IPS-NIHi7 (cell line): Measurements from ENCODE around the gene SLC6A19.

ENCODE experiments used
- DNase-seq: peaks from one replicate; pipeline ENCODE4 v3.0.0; 2012; ENCODE audit warnings: mixed read lengths; ENCODE audit errors: extremely low spot score

Gene SLC6A19

DNA sequence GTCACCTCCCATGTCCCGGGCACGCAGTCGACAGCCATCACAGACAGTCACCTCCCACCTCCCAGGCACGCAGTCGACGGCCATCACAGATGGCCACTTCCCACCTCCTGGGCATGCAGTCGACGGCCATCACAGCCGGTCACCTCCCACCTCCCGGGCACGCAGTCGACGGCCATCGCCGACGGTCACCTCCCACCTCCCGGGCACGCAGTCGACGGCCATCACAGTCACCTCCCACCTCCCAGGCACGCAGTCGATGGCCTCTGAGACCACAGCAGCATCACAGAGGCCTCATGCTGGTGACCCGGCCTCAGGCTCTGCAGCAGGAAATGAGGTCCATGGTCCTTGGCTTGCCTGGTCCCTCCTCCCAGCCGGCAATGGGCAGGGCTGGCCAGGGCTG lies 5.5 kb upstream of the SLC6A19 start:
- no peak for DNase-seq

DNA sequence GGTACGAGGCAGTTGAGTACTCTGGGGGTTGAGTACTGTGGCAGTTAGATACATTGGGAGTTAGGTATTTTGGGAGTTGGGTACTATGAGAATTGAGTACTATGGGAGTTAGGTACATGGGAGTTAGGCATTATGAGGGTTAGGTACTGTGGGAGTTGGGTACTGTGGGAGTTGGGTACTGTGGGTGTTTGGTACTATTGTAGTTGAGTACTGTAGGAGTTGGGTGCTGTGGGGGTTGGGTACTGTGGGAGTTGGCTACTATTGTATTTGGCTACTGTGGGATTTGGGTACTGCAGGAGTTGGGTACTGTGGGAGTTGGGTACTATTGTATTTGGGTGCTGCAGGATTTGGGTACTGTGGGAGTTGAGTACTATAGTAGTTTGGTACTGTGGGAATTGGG lies 4.8 kb upstream of the SLC6A19 start:
- no peak for DNase-seq

DNA sequence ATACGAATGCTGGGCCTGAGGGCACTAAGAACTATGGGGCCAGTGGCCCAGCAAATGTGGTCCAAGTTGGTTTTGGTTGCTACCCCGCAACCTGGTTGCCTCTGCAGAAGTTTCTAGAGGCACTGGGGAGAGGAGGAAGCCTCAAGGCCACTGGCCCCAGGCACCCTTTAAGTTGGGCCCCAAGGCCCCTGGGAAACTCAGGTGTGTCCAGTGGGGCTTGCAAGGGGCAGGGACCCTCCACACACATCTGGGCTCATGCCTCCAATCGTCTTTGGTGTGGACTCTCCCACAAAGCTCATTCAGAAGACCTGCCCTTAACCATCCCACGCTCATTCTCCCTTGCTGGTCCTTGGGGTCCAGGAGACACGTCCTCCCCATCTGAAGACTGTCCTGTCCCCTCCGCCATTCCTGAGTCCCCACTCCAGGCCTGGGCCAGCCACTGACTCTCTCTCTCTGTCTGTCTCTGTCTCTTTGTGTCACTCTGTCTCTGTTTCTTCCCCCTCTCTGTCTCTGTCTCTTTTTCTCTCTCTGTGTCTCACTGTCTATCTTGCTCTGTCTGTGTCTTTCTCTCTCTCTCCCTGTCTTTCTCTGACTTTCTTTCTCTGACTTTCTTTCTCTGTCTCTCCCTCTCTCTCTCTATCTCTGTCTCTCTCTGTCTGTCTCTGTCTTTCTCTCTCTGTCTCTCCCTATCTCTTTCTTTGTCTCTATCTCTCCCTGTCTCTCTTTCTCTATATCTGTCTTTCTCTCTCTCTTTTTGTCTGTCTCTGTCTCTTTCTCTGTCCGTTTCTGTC lies 3.3 kb upstream of the SLC6A19 start:
- DNase-seq = no peak

DNA sequence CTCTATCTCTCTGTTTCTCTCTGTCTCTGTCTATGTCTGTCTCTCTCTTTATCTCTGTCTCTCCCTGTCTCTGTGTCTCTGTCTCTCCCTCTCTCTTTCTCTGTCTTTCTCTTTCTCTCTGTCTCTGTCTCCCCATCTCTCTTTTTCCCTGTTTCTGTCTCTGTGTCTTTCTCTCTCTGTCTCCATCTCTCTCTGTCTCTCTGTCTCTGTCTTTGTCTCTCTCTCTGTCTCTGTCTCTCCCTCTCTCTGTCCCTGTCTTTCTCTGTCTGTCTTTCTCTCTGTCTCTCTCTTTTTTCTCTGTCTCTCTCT lies 2.1 kb upstream of the SLC6A19 start:
- DNase-seq = no peak

DNA sequence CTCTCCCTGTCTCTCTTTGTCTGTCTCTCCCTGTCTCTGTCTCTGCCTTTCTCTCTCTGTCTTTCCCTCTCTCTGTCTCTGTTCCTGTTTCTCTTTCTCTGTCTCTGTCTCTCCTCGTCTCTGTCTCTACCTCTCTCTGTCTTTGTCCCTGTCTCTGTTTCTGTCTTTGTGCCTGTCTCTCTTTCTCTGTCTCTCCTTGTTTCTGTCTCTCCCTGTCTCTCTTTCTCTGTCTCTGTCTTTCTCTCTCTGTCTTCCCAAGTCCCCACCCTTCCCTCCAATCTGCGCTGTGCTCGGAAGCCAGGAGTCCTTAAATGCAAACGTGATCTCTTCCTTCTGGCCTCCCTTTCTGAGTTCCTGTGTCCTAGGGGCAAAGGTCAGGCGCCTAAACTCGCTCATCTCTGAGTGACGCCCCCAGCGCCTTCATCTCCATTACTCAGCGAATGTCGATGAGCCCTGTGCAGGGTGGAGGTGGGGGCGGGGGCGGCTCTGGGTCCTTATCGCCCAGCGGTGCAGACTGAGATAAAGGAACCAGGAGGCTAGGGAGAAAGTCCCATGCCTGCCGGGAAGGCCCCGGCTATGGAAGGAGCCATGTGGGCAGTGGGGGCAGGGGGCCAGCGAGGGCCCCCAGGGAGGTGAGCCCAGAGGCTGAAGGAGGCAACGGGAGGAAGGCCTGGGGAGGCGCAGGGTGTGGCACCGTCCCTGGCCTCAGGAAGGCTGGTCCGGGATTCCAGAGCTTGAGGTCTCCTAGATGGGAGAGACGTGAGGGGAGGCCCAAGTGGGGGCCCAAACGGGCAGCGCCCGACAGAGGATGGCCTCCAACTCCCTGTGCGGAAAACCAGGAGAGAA lies 1.5 kb upstream of the SLC6A19 start:
- peak; percentile 60 for DNase-seq

DNA sequence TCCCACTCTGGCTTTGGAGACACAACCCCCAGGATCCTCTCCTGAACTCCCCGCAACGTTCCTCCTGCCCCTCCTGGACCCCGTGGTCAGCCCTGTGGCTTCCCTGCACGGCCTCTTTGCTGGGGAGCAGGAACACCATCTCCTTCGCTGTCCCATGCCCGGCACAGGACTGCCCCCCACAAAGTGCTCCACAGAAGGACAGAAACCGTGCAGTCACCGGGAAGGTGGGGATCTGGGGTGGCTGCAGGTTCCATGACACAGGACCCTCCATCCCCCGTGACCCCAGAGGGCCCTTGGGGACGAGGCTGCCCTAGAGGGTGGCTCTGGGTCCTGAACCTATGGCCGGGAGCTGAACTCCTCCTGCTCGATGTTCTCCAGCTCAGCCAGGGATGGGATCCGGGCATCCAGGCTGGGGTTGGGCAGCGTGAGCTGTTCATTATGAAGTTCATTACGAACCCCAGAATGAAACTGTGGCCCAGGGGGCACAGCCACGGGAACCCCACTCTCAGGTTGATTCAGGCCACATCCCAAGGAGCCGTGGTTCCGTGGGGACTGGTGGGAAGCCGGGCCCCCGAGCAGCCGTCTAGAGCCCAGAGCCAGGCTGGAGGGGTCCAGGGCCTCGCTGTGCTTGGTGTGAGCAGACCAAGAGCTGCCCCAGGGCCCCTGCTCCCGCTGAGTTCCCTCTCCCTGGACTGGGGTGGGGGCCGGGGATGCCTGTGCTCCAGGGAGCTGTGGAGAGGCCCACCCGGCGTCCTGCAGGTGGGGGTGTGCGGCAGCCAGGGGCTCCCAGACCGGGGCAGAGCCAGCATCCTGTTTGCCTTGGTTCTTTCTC lies 684 bp upstream of the SLC6A19 start:
- DNase-seq = no peak

DNA sequence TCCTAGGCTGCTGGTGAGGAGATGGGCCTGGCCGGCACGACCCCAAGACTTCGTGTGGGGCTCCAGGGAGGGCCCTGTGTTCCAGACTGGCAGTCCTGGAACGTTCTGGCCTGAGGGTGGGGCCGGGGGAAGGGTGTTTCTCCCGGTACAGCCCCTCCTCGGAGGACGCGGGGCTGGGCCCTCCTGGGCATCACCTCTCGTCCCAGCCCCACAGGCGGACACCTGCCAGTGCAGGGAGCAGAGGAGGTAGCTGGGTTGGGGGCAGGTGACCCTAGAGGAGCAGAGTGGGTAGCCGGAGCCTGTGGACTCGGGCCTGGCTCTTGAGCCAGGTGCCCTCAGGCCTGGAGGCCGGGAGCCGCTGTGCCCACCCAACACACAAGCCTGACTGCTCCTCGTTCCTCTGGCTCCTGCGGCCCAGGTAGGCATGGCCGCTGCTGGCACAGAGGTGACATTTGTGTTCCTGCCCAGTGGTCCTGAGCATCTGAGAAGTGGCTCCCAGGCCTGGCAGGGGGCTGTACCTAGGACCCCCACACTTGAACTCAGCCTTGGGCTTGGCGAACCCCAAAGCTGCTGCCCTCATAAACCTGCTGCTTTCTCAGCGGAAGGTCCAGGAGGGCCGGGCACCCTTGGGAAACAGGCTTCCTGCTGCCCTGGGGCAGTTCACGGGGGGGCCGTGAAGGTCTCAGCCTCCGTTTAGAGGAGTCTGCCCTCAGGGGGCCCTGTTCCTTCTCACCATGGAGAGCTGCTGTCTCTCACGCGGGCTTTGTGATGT lies 817 bp downstream of the SLC6A19 start:
- no peak for DNase-seq

DNA sequence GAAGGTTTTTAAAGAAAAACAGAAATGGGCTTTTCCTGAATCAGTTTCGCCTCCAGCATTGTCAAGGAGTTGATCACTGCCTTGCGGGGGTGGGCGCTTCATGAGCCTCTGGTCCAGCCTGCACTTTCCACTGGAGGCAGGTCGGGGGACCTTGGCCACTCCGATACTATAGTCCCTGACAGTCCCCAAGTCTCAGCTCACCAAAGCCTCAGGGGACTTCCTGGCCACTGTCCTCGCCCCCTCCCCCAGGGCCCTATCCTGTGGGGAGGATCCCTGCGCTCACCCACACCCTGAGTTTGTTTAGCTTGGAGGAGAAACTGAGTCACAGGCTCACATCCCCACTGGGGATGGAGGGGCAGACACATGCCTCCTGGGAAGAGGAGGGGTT lies 1.4 kb downstream of the SLC6A19 start:
- no peak for DNase-seq

DNA sequence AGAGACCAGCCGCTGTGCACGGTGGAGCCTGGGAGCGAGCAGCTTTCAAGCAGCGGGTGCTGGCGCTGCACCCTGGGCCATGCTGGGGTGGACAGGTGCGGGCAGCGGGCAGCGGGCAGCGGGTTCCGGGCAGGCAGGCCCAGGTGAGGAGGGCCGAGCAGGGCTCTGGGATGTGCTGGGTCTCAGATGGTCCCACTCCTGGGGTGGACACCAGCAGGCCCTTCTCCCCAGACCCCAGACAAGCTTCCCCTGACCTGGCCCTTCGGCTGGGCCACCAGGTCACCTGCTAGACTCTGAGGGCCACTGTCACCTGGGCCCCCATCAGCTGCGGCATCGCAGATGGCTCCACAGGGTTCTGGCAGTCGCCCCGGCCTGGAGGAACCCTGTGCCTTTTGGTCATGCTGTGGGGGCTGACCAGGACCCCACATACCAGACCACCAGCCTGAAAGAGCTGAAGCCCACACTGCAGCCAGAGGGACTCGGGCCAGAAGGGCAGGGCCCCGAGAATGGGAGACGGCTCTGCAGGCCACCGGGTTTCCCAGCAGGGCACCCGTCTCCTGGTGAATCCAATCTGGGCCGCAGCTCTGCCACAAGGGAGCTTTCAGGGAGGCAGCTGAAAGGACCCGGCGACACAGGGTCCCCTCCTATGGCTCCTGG lies 2.0 kb downstream of the SLC6A19 start:
- DNase-seq = no peak

DNA sequence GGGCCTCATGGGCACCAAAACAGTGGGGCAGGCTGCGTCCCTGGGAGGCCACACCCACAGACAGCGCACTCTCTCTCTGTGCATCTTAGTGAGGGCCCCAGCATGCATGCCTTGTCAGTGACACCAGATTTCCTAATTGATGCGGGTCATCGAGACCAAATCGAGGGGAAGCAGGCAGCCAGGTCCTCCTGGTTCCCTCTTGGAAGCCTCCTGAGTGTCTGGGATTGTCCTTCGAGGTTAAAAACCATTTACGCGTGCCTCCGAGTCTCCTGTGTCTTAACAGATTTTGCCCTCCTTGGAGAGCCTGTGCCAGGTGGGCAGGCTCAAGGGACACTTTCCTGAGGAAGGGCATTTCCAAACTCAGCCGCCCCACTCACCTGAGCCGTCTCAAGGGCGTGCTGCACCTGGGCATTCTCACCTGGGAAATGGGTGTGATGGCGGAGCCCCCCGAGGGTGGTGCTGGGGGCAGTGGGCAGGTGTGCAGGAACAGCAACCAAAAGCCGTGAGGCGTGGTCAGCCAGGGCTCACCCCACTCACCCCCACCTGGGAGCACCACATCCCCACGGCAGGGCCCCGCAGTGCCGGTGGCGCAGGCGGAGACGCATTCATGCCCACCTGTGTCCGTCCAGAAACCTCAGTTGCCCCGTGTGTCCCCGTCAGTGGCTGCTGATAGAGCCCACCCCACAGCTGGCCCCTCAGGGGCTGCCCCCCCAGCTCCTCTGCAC lies 2.7 kb downstream of the SLC6A19 start:
- no peak for DNase-seq

DNA sequence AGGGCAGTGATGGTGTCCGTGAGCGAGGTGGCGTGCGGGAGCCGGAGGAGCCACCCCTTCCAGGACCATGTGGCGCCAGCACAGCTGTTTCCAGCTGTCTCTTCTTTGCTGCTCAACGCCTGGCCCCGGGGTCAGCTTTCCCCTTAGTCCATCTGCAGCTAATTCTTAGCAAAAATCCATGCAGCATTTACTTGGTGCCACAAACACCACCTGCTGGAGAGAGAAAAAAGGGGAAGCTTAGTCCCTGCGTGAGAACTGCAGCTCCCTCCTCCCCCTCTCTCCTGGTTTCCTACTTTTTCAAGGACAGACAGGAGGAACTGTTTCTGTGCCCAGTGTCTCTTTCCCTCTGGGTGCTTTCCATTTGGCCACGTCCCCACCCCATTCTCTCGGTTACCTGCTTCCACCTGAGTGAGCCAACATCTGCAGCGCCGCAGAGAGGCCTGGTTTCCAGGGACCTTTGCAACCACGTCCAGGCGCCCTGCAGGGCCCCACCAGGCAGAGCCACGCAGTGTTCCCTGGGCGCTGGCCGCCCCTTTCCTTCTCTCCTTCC lies 3.4 kb downstream of the SLC6A19 start:
- peak; percentile 63 for DNase-seq

DNA sequence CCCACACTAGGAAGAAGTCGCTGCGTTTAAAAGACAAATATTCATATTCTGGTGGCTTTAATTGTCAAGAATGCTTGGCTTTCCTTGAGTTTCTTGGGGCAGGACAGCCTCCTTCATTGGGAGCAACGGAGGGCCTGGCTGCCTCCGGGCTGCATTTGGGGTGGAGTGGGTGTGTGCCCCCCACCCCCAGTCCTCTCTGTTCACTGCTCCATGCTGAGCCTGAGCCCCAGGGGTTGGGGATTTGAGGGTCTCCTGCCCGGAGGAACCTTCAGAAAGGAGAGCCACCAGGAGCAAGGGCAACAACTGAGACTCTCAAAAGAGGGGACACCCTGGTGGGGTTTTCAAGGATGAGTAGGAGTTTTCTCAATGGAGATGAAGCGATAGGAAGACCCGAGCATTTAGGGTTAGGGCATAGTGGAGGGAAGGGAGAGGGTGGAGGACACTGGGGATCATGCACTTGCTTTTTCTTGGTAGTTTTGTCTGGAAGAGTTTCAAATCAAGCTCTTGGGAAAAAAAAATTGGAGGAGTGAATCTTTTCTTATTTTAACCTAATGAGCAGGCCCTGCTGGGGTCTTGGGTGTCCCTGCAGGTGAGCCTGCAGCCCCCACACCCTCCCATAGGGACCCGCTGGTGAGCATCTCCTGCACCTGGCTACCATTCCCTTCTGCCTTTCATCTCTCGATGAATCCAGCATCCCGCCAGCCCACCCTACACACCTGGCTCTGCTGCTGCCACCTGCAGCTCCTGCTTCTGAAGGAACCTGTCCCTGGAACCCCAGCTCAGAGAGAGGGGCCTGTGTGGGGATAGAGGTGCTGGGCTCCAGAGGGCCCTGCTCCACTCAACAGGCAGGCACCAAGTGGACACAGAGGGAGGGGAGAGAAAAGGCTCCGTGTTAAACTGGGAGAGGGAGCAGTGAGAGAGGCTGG lies 4.1 kb downstream of the SLC6A19 start:
- DNase-seq = no peak

DNA sequence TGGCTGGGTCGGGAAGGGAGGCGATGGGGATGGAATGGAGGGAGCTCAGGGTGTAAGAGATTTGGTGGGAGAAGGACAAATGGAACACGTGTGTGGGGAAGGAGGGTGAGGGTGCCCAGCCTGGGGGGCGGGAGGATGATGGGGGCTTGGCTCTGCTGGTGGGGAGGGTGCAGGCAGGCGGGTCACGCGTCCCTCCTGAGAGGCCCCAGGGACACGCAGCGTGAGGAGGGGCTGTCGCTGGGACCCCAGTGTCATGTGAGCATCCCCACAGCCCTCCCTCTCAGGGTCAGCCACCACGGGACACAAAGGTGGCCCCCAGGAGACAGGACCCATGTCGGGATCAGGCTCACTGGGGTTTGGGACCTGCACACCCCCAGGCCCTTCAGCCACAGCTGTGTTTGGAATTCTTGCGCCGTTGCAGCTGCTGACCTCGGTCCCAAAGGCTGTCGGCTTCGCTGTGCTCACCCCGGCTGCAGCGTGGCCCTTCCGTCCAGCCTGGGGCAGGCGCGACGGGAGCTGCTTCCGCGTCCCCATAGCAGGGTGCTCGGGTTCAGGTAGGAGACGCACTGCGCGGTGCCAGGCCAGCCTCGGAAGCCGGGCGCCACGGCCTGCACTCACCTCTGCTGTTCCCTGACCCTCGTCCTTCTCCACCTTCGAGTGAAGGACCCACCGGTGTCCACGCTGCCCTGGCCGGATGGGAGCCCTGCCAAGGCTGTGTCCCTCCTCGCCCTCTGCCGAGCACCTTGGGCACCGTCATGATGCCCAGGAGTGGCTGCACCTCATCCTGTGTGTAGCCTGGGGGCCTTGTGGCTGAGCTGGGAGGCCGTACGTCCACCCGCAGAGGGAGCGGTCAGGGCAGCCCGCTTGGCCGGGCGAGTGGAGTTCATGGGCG lies 5.4 kb downstream of the SLC6A19 start:
- DNase-seq = no peak

DNA sequence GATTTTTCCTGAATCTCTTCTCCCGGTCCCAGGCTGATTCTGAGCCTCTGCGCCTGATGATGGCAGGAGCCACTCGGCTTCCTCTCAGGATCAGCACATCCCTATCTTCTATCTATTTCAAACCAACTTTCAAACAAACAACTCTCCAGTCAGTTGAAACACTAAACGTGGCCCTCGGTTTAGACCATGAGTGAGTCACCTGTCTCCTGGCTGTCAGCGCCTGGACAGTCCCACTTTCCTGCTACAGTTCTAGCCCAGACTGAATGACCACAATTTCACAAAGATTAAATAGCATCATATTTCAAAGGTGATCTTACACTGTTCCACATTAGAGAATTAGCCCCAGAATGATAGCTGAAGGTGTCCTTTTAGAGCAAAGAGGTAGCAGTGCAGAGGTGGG lies 6.2 kb downstream of the SLC6A19 start:
- no peak for DNase-seq

DNA sequence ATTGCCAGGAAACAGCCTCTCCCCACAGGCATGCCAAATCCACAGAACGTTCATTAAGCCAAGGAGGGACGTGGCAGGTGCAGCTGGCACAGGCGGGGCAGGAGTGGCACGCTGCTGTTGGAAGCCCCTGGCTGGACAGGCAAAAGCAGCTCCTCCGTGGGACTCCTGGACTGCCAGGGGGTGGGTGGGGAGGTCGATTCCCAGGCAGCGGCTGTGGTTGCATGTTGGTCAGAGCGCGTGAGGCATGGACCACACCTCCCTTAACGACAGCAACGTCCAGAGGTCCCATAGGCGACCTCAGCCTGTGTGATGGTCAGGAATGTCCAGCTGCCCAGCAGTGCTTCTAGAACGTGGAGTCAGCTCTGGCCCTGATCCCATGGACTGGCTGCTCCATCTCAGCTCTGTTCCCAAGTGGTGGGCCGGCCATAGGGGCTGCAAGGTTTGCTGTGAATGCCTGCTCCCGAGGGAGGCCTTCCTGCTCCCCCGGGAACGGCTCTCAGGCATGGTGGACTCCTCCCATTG lies 6.9 kb downstream of the SLC6A19 start:
- no peak for DNase-seq

DNA sequence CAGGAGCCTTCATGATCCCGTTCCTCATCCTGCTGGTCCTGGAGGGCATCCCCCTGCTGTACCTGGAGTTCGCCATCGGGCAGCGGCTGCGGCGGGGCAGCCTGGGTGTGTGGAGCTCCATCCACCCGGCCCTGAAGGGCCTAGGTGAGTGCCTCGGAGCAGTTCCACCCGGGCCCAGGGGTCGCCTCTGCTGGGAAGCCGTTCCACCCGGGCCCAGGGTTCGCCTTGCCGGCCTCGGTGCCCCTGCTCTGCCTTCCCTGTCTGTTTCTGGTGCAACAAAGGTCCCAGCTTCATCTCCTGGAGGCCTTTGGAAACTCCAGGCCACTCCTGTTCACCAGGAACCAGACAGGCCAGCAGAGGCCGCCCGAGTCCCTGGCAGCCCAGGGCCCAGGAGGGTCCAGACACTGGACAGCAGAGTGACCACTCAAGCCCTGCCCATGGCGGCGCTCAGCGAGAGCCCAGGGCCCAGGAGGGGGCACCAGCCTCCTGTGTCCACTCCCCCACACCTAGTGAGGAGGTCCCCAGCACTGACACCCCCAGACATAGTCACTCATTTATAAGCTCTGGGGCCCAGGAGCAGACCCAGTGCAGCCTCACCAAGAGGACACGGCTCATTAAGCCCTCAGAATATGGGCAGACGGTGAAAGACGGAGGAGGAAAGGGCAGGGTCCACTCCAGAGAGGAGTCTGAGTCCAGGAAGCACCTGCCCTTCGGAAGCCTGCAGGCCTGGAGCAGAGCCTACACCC lies 7.5 kb downstream of the SLC6A19 start:
- DNase-seq = no peak

DNA sequence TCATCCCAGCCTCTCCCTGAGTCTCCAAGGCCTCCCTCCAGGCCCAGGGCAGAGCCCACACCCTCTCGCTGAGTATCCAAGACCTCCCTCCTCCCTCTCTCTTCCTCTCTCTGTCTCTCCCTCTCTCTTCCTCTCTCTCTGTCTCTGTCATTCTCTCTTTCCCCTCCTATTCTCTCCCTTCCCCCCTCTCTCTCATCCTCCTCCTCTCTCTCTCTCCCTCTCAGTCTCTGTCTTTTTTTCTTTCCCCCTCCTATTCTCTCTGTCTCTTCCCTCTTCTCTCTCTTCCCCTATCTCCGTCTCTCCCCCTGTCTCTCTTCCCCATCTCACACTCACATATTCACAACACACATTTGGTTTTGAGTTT lies 8.1 kb downstream of the SLC6A19 start:
- DNase-seq = no peak
